HG02981 (cell line): ENCODE measurements around the gene THSD7B.

ENCODE experiments used
- ATAC-seq: cut with Tn5 transposase; IDR thresholded peaks from one replicate; pipeline ENCODE4 v1.9.1; 2021; ENCODE audit warnings: mild to moderate bottlenecking, moderate library complexity; ENCODE audit not compliant: unreplicated experiment

THSD7B gene

DNA sequence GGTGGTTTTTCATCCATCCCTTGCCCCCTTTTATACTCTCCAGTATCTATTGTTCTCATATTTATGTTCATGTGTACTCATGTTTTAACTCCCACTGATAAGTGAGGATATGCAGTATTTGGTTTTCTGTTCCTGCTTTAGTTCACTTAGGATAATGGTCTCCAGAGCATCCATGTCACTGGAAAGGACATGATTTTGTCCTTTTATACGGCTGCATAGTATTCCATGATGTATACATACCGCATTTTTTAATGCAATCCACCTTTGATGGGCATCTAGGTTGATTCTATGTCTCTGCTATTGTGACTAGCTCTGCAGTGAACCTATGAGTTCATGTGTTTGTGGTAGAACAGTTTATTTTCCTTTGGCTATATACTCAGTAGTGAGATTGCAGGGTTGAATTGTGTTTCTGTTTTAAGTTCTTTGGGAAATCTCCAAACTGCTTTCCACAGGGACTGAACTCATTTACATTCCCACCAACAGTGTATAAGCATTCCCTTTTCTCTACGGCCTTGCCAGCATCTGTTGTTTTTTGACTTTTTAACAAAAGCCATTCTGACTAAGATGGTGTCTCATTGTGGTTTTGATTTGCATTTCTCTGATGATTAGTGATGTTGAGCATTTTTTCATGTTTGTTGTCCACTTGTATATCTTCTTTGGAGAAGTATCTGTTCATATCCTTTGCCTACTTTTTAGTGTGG lies 420.2 kb downstream of the THSD7B start:
- ATAC-seq, result no peak

DNA sequence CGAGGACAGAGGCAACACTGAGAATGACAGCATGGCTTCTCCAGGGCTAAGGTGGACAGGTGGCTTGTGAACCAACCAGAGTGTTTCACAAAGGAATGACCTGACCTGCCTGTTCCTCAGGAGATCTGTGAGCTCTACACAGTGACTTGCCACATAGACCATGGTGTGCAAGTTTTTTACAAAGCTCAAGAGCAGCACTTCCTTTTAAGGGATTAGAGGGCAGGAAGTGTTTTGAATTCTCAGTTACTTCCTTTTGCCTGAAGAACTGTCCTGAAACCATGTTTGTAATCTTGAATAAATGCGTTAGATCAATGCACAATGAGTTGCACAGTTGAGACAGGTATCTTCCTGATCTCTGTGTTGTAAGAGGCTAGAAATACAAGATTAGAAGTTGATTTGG lies 421.9 kb downstream of the THSD7B start:
- ATAC-seq, result no peak

DNA sequence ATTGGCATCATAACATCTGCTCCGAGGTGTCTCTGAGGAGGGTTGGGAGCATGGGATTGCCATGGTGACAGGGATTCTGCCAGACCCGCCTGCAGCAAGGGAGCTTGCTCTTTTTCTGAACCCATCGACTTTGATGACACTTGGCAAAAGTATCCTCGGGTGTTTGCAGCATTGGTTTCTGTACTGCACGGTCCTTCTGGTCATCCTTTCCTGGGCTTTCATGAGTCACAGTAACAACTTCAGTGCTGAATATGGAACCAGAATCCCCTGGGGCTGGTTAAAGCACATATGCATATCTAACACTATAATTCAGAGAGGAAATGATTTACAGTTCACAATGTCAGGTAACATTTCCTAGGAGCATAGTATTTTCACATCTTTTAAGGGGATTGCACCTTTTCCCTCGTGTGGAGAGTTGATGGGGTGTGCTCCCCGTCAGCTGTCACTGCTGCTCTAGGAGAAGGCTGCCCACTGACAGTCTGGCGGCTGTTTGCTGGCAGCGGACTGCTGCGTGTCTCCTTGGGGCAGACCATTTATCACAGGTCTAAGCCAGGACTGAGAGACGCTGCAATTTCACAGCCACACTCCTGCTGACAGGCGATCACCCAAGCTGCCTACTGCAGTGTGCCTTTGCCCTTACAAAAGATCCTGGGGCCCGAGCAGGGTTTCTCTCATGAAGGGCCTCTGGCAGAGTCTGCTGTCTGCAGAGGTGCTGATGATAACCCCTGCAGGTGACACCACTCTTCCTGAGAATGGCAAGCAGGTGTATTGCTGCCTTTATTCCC lies 425.3 kb downstream of the THSD7B start:
- ATAC-seq, result no peak

DNA sequence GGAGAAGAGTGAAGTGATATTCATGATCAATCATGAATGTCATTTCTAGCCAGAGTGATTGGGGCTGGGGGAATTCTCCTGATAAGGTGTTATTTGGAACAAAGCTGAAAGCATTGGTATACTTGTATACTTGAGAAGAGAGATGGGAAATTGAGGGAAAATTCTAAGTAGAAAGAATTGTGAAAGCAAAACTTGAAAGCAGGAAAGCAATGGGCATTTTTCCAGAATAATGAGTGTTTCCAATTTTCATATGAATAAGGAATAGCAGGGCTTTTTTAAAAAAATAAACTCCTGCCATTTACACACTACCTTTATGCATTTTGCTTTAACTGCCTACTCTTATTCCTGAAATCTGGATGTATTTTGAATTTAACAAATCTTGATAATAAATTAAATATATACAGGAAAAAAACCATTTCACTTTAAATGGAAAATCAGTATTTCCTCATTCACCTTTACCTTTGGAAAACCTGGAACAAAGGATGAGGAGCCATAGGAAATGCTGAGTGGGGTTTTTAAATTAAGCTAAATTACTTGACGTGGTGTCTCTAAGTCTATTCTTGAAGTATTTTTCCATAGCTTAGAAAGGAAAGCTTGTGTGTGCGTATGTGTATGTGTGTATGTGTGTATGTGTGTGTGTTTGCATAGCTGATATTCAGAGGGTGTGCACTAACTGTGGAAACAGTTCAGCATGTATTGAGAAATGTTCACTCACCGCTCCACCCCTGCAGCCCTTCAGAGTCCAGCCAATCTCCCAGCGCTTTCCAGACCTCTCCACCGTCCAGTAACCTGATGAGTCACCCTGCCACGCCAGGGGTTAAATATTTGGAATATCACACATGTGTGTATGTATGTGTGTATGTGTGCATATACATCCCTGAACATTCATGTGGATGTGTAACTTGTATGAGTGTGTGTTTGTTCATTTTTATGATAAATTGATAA lies 427.3 kb downstream of the THSD7B start:
- no peak for ATAC-seq

DNA sequence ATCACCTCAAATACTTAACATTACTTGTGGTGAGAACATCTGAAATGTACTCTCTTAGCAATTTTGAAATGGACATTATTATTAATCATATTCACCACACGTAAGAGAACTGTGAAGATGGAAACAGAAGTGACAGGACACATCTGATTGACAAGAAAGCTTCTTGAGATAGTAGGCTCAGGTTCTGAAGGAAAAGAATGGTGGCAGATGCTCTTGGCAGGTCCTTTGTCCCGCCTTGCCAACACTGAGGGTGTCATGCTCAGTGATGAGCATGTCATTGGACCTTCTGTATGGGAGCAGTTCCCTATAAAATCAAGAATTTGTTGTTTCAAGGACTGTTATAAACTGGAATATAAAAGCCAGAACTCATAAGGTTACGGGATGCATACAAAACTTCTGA lies 428.1 kb downstream of the THSD7B start:
- ATAC-seq, result no peak

DNA sequence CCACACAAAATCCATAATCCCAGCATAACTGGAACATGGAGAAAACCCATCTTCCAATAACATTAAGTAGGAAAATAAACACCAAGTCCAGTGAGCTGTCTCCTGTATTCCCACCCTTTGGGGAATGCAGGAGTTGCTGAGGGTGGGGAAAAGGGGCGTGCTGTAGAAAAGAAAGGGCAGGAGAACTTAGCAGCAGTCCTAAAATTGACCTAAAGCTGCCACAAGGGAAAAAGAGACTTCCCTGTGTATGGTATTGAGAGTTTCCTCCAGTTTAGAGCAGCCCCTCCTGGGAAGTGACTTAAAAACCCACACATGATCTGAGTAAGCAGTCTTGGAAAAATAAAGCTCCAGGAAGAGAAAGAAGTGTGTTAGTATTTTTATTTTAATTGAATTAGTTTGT lies 428.8 kb downstream of the THSD7B start:
- ATAC-seq, result no peak

DNA sequence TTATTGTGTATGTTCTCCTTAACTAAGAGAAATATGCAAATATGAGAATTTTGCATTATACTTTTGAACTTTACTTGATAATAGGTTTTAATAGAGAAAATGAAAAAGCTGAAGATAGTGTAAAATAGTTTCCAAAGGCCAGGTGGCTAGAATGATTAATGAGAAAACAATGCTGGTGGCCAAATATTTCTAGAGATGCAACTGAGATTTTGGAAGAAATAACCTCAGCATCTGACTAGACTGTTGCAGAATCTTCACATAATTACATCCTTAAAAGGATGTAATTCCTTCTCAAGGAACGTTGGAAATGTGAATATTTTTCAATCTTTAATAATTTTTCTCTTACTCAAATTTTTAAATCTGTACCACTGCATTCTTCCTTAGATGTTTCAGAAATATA lies 434.4 kb downstream of the THSD7B start:
- no peak for ATAC-seq

DNA sequence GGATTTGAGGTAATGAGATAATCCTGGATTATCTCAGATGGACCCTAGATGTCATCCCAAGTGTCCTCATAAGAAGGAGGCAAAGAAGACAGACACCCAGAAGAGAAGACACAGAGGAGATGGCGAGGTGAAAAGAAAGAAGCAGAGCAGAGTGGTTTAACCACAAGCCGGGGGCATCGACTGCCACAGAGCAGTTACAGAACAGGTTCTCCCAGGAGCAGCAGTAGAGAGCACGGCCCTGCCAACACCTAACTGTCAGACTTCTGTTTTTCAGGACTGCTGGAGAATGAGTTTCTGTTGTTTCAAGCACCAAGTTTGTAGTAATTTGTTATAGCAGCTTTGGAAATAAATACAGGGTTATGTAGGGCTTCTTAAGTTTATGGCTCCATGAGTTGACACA lies 437.0 kb downstream of the THSD7B start:
- no peak for ATAC-seq

DNA sequence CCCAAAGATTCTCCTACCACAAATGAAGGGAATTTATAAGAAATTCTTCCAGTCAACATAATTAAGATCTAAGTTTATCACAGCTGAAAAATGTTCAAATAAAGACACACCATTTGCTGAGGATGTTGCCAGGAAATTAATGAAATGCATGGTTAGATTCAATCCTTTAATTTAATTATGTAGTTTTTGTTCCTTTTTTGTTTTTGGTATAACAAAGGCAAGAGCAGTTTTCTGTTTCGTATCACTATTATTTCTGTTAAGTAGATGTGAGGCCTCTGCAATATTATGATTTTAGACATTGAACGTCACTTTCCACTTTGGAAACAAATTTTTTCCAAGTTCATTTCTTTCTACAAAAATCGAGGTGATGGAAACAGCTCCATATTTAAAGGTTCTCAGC lies 440.0 kb downstream of the THSD7B start:
- ATAC-seq, result no peak

DNA sequence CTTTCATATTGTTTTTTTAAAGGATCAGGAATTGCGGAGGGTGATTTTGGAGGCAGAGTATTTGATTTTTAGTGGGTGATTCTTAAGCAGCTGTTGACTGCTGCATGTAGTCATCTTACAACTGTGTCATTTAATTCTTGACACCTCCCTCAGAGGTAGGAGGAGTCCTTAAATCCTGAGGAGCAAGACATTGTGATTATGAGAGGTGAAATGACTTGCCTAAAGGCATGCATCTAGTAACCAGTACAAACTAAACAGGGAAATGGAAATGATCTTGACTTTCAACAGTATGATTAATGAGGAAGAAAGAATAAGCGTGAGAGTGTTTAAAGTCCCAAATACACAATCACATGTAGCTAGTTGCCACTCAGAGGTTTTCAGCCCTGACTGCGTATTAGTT lies 440.7 kb downstream of the THSD7B start:
- no peak for ATAC-seq

DNA sequence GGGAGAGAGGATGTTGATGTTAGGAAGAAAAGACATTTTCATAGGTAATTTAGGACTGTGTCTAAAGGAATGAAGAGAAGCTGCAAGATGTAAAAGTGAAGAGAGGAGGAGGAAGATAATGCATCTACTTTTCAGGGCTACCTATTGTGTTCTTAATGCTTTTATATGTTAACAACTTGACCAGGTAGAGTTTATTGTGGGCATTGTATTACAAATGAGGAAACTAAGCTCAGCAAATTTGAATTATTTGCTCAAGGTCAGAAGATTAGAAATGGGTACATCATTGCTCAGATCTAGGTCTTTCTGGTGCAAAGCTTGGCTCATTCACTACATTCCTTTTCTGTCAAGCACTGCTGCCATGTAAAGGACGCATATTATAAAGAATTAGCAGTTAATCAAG lies 441.7 kb downstream of the THSD7B start:
- no peak for ATAC-seq

DNA sequence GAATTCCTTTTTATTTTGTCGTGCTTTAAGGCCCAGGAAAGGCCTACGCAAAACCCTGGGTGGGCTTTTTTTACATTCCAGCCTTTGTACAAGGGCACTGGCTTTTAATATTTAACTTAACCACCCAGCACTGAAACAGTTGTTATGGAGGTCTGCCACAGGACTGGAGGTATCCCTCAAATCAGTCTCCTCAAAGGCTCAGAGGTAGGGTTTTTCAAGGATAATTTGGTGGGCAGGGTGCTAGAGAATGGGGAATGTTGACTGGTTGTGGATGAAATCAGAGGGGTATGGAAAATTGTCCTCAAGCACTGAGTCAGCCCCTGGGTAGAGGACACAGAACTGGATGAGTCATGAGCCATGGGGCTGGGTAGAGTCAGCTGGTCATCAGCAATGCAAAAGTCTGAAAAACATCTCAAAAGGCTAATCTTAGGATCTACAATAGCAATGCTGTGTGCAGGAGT lies 443.1 kb downstream of the THSD7B start:
- ATAC-seq, result no peak

DNA sequence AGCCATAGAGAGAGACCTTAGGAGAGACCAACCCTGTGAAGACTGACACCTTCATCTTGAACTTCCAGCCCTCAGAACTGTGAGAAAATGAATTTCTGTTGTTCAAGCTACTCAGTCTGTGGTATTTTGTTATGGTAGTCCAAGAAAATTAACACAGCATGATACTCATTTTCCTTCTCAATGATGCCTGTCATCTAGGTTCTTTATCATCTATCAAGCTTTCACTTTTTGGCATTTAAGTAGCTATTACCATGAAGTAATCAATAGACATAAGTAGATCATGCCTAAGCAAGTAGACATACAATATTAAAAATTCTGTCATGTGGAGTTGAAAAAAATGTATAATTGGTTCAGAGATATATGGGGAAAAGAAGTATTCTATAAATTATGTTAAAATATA lies 444.7 kb downstream of the THSD7B start:
- ATAC-seq, result no peak

DNA sequence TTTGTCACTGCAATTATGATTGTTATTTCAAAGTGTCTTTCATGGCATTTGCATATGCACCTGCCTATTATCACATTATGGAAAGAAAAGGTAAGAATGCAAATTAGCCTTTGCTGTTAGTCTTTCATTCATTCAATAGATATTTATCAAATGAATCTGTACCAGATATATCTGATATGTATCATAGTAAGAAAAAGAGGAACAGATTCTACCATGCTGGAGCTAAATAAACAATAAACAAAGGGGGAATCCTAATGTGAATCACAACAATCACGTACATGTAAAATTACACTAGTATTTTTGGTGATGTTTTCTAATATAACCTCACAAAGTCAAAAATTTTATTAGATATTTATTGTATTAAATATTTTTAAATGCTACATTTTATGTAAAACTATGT lies 446.4 kb downstream of the THSD7B start:
- ATAC-seq, result no peak

DNA sequence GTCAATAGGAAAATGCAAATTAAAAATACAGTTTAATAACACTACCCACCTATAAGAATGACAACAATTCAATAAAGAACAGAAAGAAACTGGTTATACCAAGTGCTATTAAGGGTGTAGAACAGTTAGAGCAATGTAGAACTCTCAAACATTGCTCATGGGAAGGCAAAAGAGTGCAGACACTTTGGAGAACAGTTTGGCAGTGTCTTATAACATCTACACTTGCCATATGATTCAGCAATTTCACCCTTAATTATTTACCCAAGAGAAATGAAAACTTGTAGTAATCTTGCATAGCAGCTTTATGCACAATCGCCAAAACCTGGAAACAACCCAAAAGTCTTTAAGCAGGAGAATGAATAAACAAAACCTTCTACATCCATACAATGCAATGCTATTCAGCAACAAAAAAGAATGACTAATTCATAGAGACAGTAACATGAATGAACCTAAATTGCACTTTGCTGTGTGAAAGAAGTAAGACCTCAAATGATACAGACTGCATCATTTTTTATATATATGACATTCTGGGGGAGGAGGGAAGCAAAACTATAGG lies 455.2 kb downstream of the THSD7B start:
- no peak for ATAC-seq

DNA sequence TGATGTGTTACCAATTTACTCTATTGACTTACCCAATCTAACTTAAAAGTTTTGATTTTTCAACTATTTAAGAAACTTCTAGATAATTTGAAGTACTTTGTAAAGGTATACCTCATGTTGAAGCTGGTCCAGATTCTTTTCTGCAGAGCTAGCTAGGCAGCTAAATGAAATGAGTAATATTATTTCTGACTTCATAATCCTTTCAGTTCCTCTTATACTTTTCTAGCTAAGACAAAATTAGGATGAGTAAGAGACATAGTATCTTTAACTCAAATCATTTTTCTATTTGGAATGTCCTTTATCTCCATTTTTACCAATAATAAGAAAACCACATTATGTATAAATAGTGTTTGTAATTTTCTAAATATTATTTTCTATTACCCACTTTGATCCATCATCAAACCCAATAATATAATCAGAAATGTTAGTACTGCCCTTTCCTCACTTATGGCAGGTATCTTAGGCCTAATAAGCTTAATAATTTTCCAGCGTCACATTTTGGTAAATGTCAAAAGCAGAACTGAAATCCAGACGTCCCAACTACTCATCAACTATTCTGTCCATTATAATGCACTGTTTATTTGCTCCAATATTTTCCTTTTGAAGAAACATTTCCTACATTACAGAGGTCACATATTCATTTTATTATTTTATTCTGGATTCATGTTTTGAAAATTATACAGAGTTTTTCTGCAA lies 456.6 kb downstream of the THSD7B start:
- ATAC-seq, result no peak

DNA sequence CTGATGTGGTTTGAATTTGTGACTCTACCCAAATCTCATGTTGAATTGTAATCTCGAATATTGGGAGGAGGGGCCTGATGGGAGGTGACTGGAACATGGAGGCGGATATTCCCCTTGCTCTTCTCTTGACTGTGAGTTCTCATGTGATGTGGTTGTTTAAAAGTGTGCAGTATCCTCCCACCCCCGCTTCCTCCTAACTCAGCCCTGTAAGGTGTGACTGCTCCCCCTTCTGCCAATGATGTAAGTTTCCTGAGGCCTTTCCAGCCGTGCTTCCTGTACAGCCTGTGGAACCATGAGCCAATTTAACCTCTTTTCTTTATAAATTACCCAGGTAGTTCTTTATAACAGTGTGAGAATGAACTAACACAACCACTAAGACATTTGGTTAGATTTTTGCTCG lies 458.4 kb downstream of the THSD7B start:
- ATAC-seq, result no peak

DNA sequence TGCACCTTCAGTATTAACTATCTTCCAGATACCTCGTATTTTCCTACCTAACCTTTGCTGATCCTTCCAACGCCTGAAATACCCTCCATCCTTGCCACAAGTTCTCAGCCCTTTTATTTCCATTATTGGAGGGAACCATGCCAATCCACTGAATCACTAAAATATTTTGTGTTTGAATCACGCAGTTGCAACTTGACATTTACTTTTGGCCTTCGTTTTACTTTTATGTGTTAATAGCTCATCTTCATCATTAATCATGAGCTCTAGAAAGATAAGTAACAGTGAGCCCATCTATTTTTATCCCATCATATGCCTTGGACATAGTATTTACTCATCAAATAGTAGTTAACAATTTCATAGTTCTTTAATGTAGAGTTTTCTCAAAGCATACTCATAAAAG lies 463.2 kb downstream of the THSD7B start:
- no peak for ATAC-seq

DNA sequence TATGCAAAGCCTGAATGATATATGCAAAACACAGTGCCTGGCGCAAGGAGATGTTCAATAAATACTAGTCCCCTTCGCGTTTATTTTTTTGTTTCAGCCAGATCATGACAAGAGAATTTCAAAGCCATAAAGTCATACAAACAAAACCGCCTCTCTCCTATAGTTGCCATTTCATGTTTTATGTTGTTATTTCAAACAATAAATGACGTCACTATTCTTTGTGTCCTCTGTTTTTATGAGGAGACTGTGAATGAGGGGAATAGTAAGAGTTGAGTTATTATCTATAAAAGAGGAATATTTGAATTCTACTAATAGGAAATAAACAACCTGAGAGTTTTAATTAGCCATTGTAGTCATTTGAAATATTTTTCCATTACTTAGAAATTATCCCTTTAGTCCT lies 464.5 kb downstream of the THSD7B start:
- ATAC-seq, result no peak

DNA sequence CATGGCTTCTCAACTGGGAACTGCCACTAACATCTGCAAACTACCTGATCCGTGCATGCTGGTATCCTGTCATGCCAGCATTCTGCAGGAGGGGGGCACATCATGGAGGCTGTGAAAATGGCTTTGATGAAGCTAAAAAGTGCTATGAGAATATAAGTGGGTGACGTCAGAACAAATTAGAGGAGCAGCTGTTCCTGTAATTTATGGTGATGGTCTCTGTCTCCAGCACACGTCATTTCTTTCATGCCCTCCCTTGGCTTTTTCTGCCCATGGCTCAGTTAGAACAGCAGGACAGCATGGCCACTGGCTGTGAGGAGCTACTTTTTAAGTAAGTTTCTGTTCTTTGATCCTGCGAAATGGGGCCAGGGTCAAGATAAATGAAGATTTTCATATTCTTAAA lies 466.3 kb downstream of the THSD7B start:
- ATAC-seq, result no peak

DNA sequence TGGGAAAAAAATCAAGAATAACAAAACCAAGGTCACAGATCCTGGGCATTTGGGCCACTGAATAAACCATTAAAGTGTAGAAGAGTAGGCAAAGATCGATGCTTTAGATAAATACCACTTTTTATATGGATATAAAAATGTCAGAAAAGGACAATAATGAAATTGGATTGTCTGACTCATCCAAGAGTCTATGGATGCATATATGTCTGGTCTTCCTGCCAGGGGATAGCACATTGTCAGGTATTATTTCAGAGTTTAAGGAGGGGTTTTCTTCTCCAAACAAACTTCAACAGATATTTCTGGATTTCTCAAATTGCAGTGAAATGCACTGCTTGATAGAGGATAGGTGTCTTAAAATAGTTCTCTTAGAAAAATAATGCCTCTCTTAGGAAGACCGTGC lies 466.7 kb downstream of the THSD7B start:
- no peak for ATAC-seq
